Measurements from ENCODE around the gene DGKI. TPM values are rescaled to one million over a fixed set of nuclear protein-coding genes. Genes with fewer than 3 reads are reported as not detected.
"Not testable (repeated sequence)": the region's sequence is repeated elsewhere in the genome, so short reads cannot be mapped to it uniquely, and the experiment has no call there.

DGKI gene
- total and polyA plus RNA-seq, 2 donors = 0.14 to 0.33 TPM

- WGBS = 94% methylated on average over 2 of the region's 2 CpGs
- no peaks in the 10 kb centered on the region for H3K9me3 ChIP-seq (ENCODE audit: control insufficient read depth in 2 of 2, insufficient read depth in 1 of 2, low read length in 1 of 2)
- no peak overlapping the region for H3K4me3 ChIP-seq (ENCODE audit: low read length in 2 of 2)
- H3K36me3 ChIP-seq (ENCODE audit: control insufficient read depth in 2 of 2, insufficient read depth in 2 of 2, low read length in 1 of 2) = no peaks in the 10 kb centered on the region
- DNase-seq (ENCODE audit: low read depth in 6 of 9, low spot score in 9 of 9) = no peak
- H3K27me3 ChIP-seq (ENCODE audit: control insufficient read depth in 2 of 2, insufficient read depth in 1 of 2, low read length in 1 of 2) = no peaks in the 10 kb centered on the region
- H3K4me1 ChIP-seq (ENCODE audit: control insufficient read depth in 2 of 2, insufficient read depth in 2 of 2, low read length in 2 of 2) = no peaks in the 10 kb centered on the region
- H3K27ac ChIP-seq (ENCODE audit: low read depth in 1 of 2, low read length in 1 of 2) = no peak overlapping the region
Measured at GRCh38 chr7:137727413-137727812, 119.4 kb downstream of the DGKI start.

GRCh38 chr7:137718355-137718754 is 128.4 kb downstream of the DGKI start:
- no peaks in the 10 kb centered on the region for H3K27me3 ChIP-seq (ENCODE audit: control insufficient read depth in 2 of 2, insufficient read depth in 1 of 2, low read length in 1 of 2)
- H3K27ac ChIP-seq (ENCODE audit: low read depth in 1 of 2, low read length in 1 of 2) = no peak overlapping the region
- no peaks in the 10 kb centered on the region for H3K4me1 ChIP-seq (ENCODE audit: control insufficient read depth in 2 of 2, insufficient read depth in 2 of 2, low read length in 2 of 2)
- DNase-seq (ENCODE audit: low read depth in 6 of 9, low spot score in 9 of 9) = no peak
- 87% methylated on average over 4 of the region's 4 CpGs for WGBS
- H3K4me3 ChIP-seq (ENCODE audit: low read length in 2 of 2) = no peak overlapping the region
- H3K36me3 ChIP-seq (ENCODE audit: control insufficient read depth in 2 of 2, insufficient read depth in 2 of 2, low read length in 1 of 2) = no peaks in the 10 kb centered on the region
- no peaks in the 10 kb centered on the region for H3K9me3 ChIP-seq (ENCODE audit: control insufficient read depth in 2 of 2, insufficient read depth in 1 of 2, low read length in 1 of 2)

GRCh38 chr7:137717811-137718271 is 128.9 kb downstream of the DGKI start:
- no peak for DNase-seq (ENCODE audit: low read depth in 6 of 9, low spot score in 9 of 9)
- Histone ChIP-seq H3K27me3 (ENCODE audit: control insufficient read depth in 2 of 2, insufficient read depth in 1 of 2, low read length in 1 of 2) (no peaks in the 10 kb centered on the region), H3K9me3 (ENCODE audit: control insufficient read depth in 2 of 2, insufficient read depth in 1 of 2, low read length in 1 of 2) (no peaks in the 10 kb centered on the region), H3K4me1 (ENCODE audit: control insufficient read depth in 2 of 2, insufficient read depth in 2 of 2, low read length in 2 of 2) (no peaks in the 10 kb centered on the region), H3K27ac (ENCODE audit: low read depth in 1 of 2, low read length in 1 of 2) (no peak overlapping the region), H3K4me3 (ENCODE audit: low read length in 2 of 2) (no peak overlapping the region), H3K36me3 (ENCODE audit: control insufficient read depth in 2 of 2, insufficient read depth in 2 of 2, low read length in 1 of 2) (no peaks in the 10 kb centered on the region)
- WGBS = 77% methylated on average over 7 of the region's 7 CpGs

GRCh38 chr7:137717045-137717444 is 129.7 kb downstream of the DGKI start:
- no peaks in the 10 kb centered on the region for H3K9me3 ChIP-seq (ENCODE audit: control insufficient read depth in 2 of 2, insufficient read depth in 1 of 2, low read length in 1 of 2)
- no peak overlapping the region for H3K4me3 ChIP-seq (ENCODE audit: low read length in 2 of 2)
- H3K27ac ChIP-seq (ENCODE audit: low read depth in 1 of 2, low read length in 1 of 2) = no peak overlapping the region
- DNase-seq (ENCODE audit: low read depth in 6 of 9, low spot score in 9 of 9) = no peak
- H3K36me3 ChIP-seq (ENCODE audit: control insufficient read depth in 2 of 2, insufficient read depth in 2 of 2, low read length in 1 of 2) = no peaks in the 10 kb centered on the region
- WGBS = 71% methylated on average over 3 of the region's 3 CpGs
- H3K4me1 ChIP-seq (ENCODE audit: control insufficient read depth in 2 of 2, insufficient read depth in 2 of 2, low read length in 2 of 2) = no peaks in the 10 kb centered on the region
- H3K27me3 ChIP-seq (ENCODE audit: control insufficient read depth in 2 of 2, insufficient read depth in 1 of 2, low read length in 1 of 2) = no peaks in the 10 kb centered on the region

GRCh38 chr7:137716061-137716460 is 130.7 kb downstream of the DGKI start:
- Histone ChIP-seq H3K4me1 (ENCODE audit: control insufficient read depth in 2 of 2, insufficient read depth in 2 of 2, low read length in 2 of 2) (no peaks in the 10 kb centered on the region), H3K27ac (ENCODE audit: low read depth in 1 of 2, low read length in 1 of 2) (no peak overlapping the region), H3K4me3 (ENCODE audit: low read length in 2 of 2) (no peak overlapping the region), H3K9me3 (ENCODE audit: control insufficient read depth in 2 of 2, insufficient read depth in 1 of 2, low read length in 1 of 2) (no peaks in the 10 kb centered on the region), H3K27me3 (ENCODE audit: control insufficient read depth in 2 of 2, insufficient read depth in 1 of 2, low read length in 1 of 2) (no peaks in the 10 kb centered on the region), H3K36me3 (ENCODE audit: control insufficient read depth in 2 of 2, insufficient read depth in 2 of 2, low read length in 1 of 2) (no peaks in the 10 kb centered on the region)
- WGBS = 94% methylated on average over 5 of the region's 5 CpGs
- no peak for DNase-seq (ENCODE audit: low read depth in 6 of 9, low spot score in 9 of 9)

- no peak for DNase-seq (ENCODE audit: low read depth in 6 of 9, low spot score in 9 of 9)
- Histone ChIP-seq H3K4me3 (ENCODE audit: low read length in 2 of 2) (no peak overlapping the region), H3K27me3 (ENCODE audit: control insufficient read depth in 2 of 2, insufficient read depth in 1 of 2, low read length in 1 of 2) (no peaks in the 10 kb centered on the region), H3K4me1 (ENCODE audit: control insufficient read depth in 2 of 2, insufficient read depth in 2 of 2, low read length in 2 of 2) (no peaks in the 10 kb centered on the region), H3K27ac (ENCODE audit: low read depth in 1 of 2, low read length in 1 of 2) (no peak overlapping the region), H3K9me3 (ENCODE audit: control insufficient read depth in 2 of 2, insufficient read depth in 1 of 2, low read length in 1 of 2) (no peaks in the 10 kb centered on the region), H3K36me3 (ENCODE audit: control insufficient read depth in 2 of 2, insufficient read depth in 2 of 2, low read length in 1 of 2) (no peaks in the 10 kb centered on the region)
Measured at GRCh38 chr7:137715533-137715932, 131.2 kb downstream of the DGKI start.

- no peaks in the 10 kb centered on the region for H3K4me1 ChIP-seq (ENCODE audit: control insufficient read depth in 2 of 2, insufficient read depth in 2 of 2, low read length in 2 of 2)
- no peak overlapping the region for H3K4me3 ChIP-seq (ENCODE audit: low read length in 2 of 2)
- H3K9me3 ChIP-seq (ENCODE audit: control insufficient read depth in 2 of 2, insufficient read depth in 1 of 2, low read length in 1 of 2) = no peaks in the 10 kb centered on the region
- no peak overlapping the region for H3K27ac ChIP-seq (ENCODE audit: low read depth in 1 of 2, low read length in 1 of 2)
- H3K36me3 ChIP-seq (ENCODE audit: control insufficient read depth in 2 of 2, insufficient read depth in 2 of 2, low read length in 1 of 2) = no peaks in the 10 kb centered on the region
- H3K27me3 ChIP-seq (ENCODE audit: control insufficient read depth in 2 of 2, insufficient read depth in 1 of 2, low read length in 1 of 2) = no peaks in the 10 kb centered on the region
- no peak for DNase-seq (ENCODE audit: low read depth in 6 of 9, low spot score in 9 of 9)
- 94% methylated on average over 3 of the region's 3 CpGs for WGBS
Measured at GRCh38 chr7:137715121-137715520, 131.7 kb downstream of the DGKI start.

- H3K36me3 ChIP-seq (ENCODE audit: control insufficient read depth in 2 of 2, insufficient read depth in 2 of 2, low read length in 1 of 2); H3K4me3 ChIP-seq (ENCODE audit: low read length in 2 of 2); H3K27ac ChIP-seq (ENCODE audit: low read depth in 1 of 2, low read length in 1 of 2); H3K27me3 ChIP-seq (ENCODE audit: control insufficient read depth in 2 of 2, insufficient read depth in 1 of 2, low read length in 1 of 2); DNase-seq (ENCODE audit: low read depth in 6 of 9, low spot score in 9 of 9); H3K4me1 ChIP-seq (ENCODE audit: control insufficient read depth in 2 of 2, insufficient read depth in 2 of 2, low read length in 2 of 2); H3K9me3 ChIP-seq (ENCODE audit: control insufficient read depth in 2 of 2, insufficient read depth in 1 of 2, low read length in 1 of 2): not testable (repeated sequence)
- 97% methylated on average over 5 of the region's 5 CpGs for WGBS
Measured at GRCh38 chr7:137706330-137706729, 140.4 kb downstream of the DGKI start.

GRCh38 chr7:137704723-137705122 is 142.1 kb downstream of the DGKI start:
- no peak for DNase-seq (ENCODE audit: low read depth in 6 of 9, low spot score in 9 of 9)
- H3K27me3 ChIP-seq (ENCODE audit: control insufficient read depth in 2 of 2, insufficient read depth in 1 of 2, low read length in 1 of 2) = no peaks in the 10 kb centered on the region

More at GRCh38 chr7:137704723-137705122, 142.1 kb downstream of the DGKI start:
- Histone ChIP-seq H3K4me3 (ENCODE audit: low read length in 2 of 2) (no peak overlapping the region), H3K36me3 (ENCODE audit: control insufficient read depth in 2 of 2, insufficient read depth in 2 of 2, low read length in 1 of 2) (no peaks in the 10 kb centered on the region), H3K4me1 (ENCODE audit: control insufficient read depth in 2 of 2, insufficient read depth in 2 of 2, low read length in 2 of 2) (no peaks in the 10 kb centered on the region), H3K9me3 (ENCODE audit: control insufficient read depth in 2 of 2, insufficient read depth in 1 of 2, low read length in 1 of 2) (no peaks in the 10 kb centered on the region), H3K27ac (ENCODE audit: low read depth in 1 of 2, low read length in 1 of 2) (no peak overlapping the region)
- WGBS = 97% methylated on average over 1 of the region's 1 CpG
